Measurements from ENCODE around the gene PGM3.

PGM3 gene

GRCh38 chr6:83183082-83183828, 9.8 kb downstream of the PGM3 start:
- no peak for FAIRE-seq

- FAIRE-seq: no peak
Measured at GRCh38 chr6:83182114-83182513, 11.0 kb downstream of the PGM3 start.

DNA sequence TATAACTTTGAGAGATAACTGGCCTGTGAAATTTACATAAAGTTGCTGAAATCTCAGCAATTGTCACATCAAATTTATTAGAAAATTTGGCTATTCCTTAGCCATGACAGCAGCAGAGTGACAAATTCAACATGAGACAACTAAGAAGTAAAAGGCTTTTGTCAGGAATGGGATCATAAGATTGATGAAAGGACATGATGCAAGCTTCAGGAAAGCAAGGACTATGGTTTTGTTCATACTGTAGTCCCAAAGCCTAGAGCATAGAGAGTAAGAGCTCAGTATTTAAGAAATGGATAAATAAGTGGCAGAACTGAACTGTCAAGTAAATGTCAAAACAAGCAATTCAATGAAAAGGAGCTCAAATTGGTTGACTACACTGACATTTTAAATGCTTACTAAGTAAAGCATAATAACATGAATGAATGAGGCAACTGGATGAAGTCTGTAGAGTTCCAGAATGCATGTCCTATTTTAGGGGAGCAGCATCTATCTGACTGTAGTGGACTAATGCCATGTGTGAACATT, 12.6 kb downstream of the PGM3 start:
- FAIRE-seq: no peak

DNA sequence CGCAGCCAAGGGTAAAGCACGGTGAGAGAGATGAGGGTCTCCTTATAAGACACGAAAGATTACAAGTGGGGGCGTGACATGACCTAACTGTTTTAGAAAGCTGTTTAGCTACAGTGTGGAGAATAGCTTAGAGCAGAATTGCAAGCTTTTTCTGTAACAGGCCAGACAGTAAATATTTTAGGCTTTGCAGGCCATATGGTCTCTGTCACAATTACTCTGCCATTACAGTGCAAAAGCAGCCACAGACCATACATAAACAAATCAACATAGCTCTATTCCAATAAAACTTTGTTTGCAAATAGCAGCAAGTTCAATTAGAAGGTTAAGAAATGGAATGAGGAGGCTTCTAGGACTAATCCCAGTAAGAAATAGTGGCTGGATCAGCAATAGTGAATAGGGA, 16.8 kb downstream of the PGM3 start:
- no peak for FAIRE-seq

- no peak for FAIRE-seq
Measured at GRCh38 chr6:83169511-83169910, 23.6 kb downstream of the PGM3 start.

DNA sequence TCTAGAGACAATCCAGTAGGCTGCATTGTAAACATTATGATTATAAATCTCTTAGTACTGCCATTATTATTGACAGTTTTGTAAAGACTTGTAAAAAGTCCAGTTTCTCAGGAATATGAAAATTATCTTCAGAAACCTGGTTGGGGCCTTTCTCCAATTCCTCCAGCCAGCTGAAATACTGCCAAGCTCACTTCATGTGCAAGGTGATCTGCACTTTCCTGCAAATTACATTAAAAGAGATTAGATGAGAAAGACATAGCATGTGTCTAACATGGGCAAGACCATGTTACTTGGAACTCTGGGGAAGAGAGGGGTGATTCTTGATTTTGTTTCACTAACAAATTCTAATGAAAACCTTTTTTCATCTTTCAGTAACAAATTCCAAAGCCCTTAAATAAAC, 24.0 kb downstream of the PGM3 start:
- no peak for FAIRE-seq

DNA sequence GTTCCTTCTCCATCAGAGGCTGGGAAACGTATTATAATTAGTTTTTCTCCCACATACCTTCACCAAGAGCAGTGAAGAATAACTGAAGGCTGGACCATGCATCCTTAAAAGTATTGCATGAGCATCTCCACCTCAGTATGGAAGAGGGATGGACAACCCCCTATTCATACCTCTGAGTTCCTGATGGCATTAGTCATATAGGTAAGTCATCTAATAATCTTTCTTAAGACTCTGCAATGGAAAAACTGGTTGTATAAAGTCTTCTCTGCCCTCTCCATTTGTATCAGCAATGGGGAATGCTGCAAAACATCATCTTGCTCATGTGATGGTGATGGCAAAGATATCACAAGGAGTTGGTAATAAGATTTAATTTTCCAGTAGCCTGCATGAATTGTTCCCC, 24.5 kb downstream of the PGM3 start:
- FAIRE-seq: no peak

DNA sequence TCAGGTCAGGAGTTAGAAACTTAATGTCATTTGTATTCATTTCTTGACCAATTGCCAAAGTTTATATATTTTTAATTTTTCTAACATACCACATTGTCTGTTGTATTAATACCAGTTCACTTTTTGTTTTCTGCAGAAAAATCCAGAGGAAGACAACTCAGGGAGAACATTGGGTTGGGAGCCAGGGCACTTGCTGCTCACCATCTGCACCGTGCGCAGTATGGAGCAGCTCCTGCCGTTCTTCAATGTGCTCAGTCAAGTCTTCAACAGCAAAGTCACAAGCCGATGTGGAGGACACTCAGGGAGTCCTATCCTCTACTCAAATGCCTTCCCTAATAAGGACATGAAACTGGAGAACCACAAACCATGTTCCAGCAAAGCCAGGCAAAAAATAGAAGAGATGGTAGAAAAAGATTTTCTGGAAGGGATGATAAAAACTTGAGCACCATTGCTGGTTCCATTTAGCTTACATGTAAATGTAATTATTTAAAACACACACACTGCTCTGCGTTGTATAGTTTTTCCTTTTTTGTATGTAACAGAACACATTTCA, 25.3 kb downstream of the PGM3 start:
- FAIRE-seq: no peak

GRCh38 chr6:83160167-83160566, 32.9 kb downstream of the PGM3 start:
- no peak for FAIRE-seq

DNA sequence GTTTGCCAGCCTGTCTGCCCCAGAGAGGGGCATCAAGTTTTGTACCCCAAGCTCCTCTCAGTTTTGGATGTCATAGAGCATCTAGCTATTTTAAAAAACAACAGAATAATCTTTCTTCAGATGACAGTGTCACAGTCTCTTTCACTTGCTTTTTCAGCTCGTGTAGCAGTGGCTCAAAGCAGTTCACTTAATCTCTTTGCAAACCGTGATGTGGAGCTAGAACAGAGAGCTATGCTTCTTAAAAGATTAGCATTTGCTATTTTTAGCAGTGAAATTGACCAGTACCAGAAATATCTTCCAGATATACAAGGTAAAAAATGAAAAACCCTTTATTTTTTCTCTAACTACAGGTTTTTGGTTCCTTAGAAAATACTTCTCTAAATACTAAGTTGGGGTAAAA, 37.3 kb downstream of the PGM3 start:
- FAIRE-seq: peak; percentile 21

DNA sequence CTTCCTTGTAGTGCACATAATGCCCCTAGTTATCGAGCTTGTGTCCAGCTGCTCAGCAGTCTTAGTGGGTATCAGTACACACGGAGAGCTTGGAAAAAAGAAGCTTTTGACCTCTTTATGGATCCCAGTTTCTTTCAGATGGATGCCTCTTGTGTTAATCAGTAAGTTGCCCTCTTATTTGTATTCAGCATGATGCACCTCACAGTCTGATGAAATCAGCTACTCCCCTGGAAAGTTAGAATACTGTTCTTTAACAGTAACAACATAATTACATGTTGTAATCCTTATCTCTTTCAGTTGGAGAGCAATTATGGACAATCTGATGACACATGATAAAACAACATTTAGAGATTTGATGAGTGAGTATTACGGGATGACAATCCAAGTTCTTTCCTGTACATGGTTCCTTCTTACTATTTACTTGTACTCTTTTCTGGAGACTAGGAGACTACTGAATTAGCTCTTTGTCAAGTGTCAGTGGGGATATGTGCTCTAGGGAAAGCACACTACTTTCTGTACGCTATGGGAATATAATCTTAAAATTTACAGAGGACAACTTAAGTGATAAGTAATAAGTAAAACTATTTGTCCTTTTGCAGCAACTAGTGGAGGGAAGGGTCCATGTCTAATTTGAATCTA, 39.1 kb downstream of the PGM3 start:
- no peak for FAIRE-seq

DNA sequence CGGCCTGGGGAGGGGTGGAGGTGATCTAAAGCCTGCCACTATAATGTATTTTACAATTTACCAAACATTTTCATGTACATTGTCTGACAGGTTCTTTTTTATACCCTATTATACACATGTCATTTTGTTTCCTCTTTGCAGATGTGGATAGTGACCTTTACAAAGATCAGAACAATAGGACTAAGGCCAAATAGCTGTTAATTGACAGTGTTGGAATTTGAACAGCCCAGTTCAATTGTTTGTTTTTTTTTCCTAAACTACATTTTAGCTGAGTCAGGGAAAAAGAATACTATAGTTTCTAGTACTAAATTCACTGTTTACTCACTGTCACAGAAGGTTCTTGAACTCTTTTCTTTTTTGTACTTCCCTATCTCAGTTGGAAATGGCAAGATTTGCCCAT, 40.2 kb downstream of the PGM3 start:
- FAIRE-seq: no peak

GRCh38 chr6:83151114-83151513, 42.0 kb downstream of the PGM3 start:
- no peak for FAIRE-seq

DNA sequence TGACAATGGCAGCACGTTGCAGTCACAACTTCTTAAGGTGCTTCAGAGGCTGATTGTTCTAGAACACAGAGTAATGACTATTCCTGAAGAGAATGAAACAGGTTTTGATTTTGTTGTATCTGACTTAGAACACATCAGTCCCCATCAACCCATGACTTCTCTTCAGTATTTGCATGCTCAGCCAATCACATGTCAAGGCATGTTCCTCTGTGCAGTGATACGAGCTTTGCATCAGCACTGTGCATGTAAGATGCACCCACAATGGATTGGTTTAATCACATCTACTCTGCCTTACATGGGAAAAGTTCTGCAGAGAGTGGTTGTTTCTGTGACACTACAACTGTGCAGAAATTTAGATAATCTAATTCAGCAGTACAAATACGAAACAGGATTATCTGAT, 54.3 kb downstream of the PGM3 start:
- no peak for FAIRE-seq

GRCh38 chr6:83138118-83138722, 54.8 kb downstream of the PGM3 start:
- no peak for FAIRE-seq

DNA sequence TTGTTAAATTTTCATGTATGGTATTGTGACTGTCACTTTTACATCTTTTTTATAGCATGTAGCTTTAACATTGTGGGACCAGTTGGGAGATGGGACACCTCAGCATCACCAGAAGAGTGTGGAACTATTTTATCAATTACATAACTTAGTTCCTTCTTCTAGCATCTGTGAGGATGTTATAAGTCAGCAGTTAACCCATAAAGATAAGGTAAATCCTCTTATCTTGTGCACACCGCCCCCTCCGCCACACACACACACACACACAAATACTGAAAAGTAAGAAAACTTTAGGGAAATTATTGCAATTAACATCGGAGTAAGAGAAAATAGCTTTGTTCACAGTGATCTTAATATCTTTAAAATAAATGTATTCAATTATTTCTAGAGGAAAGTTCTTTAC, 60.9 kb downstream of the PGM3 start:
- no peak for FAIRE-seq

DNA sequence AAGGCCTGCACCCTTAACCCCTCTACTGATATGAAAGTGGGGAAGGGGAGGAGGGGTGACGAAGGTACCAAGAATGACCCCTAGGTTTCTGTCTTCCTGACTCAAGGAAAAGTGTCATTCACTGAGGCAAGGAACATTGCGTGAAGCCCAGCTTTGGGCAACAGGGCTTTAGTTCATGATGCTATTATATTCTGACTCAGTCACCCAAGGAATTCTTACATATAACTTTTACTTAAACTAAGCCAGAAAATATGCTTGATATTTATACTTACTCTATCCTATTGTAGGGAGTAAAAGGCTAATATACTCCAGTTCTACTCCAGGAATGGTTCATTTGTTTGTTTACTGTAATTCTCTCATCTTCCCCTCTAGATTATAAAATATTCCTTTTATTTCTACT, 65.1 kb downstream of the PGM3 start:
- FAIRE-seq: no peak

- FAIRE-seq: no peak
Measured at GRCh38 chr6:83127258-83127657, 65.8 kb downstream of the PGM3 start.

- no peak for FAIRE-seq
Measured at GRCh38 chr6:83126807-83127206, 66.3 kb downstream of the PGM3 start.

DNA sequence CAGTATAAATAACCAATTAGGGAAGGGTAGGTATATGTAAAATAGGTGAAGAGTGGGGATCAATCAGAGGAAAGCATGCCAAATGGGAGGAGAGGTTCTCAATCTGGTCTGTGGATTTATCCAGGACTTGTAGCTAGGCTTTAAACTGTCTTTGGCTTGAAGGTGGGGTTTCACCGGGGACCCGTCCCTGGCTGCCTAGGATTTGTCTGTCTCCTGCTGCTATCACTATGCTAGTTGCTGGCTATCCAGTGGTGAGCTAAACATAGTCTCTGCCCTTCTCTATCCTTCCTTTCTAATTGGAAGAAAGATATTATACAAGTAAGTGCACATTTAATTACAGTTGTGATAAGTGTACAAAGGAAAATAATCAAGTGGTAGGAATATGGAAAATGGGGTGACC, 66.8 kb downstream of the PGM3 start:
- no peak for FAIRE-seq

DNA sequence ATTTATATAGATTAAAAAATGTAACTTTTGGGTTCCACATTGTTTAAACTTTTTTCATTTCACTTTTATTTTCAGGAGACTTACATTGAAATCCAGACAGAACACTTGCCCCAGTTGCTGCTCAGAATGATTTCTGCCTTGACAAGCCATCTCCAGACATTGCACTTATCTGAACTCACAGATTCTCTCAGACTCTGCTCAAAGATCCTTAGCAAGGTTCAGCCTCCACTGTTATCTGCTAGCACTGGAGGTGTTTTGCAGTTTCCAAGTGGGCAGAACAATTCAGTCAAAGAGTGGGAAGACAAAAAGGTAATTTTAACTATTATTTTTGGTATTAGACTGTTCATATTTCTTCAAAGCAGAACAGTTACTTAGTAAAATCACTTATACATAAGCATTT, 67.6 kb downstream of the PGM3 start:
- no peak for FAIRE-seq

- no peak for FAIRE-seq
Measured at GRCh38 chr6:83124553-83124952, 68.5 kb downstream of the PGM3 start.

DNA sequence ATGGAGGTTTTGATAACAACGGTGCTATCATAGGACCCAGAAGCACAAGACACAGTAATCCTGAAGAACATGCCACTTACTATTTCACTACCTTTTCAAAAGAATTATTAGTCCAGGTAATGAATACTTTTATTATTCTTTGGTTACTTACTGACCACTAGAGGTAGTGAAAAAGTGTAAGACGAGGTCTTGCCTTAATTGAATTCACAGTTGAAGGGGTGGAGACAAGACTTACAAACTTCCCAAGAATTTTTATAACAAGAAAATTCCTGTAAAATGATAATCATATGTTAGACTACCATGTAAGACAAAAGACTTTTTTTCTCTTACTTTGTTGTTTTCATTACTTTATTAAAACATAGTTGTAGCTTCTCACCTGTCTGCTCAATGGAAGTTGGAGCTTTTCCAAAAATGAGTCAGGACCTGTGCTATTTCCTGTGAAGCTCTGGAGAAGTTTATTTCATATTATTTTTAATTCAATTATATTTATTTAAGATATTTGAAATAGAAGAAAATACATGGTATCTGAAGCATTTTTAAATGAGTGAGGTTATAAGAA, 73.2 kb downstream of the PGM3 start:
- FAIRE-seq: no peak

- no peak for FAIRE-seq
Measured at GRCh38 chr6:83117802-83118201, 75.3 kb downstream of the PGM3 start.

Measured in colon (tissue), 2 donors.